GM19468 (cell line): ENCODE measurements around the gene RAPGEF2.
"Not testable (repeated sequence)": the region's sequence is repeated elsewhere in the genome, so short reads cannot be mapped to it uniquely, and the experiment has no call there.

Source experiments
- ATAC-seq: cut with Tn5 transposase; IDR thresholded peaks from one replicate; pipeline ENCODE4 v1.9.1; 2021; ENCODE audit warnings: mild to moderate bottlenecking, moderate library complexity, moderate number of reproducible peaks; ENCODE audit not compliant: unreplicated experiment; ENCODE audit errors: extremely low read depth

Gene RAPGEF2

DNA sequence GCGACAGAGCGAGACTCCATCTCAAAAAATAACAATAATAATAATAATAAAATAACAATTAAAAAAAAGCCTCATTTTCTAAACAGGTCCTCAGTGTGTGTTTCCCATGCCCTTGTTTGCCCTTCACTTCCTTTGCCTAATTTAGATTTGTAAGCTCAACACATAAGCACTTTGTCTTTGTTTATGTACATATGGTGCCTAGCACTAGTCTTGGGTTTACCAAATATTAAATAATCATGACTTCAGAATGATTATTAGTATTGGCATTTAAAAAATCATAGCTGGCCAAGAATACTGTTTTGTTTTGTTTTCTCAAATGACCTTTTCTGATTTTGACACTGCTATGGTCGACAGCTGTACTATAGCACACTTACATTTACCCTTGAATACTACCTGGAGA is 6.4 kb upstream of the RAPGEF2 start:
- no peak for ATAC-seq

GRCh38 chr4:159097144-159097543 is 5.7 kb upstream of the RAPGEF2 start:
- ATAC-seq: no peak

DNA sequence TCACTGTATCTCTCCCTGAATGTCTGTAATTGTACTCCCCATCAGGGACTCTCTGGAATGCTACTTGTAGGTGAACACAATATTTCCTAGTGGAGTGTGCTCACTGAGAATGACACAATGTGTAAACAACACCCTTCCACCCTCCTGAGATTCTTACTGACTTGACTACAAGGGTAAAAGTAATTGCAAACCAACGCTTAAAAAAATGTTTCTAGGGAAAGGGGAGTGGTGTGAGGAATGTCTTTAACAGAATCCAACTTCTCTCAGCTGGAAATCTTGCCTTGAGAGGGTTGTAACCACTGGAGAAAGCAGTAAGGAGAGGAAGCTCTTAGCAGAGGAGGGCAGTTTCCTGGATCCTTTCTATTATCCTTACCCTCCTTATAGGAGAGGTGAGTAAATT is 5.1 kb upstream of the RAPGEF2 start:
- no peak for ATAC-seq

DNA sequence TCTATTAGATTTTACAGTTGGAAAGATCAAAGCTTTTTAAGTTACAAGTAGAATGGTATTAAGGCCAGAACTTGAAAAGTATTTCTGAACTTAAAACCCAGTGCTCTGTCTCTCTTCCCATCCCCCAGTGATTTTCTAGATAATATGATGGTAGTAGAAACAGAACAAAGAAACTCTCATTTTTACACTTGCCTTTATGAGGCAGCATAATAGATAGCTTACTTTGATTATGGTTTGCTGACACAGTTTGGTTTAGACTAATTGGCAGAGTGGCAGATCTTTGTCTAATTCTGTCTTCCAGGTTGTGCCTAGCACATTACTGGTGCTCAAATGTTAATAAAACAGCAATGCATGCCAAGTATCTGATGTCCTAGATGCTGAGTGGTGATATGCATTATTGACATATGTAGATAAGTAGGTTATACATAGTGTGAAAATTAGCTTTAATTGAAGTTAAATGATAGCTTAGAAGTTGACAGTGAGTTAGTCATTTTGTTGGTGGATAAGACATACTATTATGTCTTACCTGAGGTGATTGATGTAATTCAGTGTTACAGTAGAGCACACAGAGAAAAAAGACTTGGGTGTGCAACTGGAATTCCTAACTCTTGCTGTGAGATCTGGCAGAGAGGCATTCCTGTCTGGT is 4.3 kb upstream of the RAPGEF2 start:
- no peak for ATAC-seq

- ATAC-seq: no peak
Measured at GRCh38 chr4:159101988-159102621, 774 bp upstream of the RAPGEF2 start.

DNA sequence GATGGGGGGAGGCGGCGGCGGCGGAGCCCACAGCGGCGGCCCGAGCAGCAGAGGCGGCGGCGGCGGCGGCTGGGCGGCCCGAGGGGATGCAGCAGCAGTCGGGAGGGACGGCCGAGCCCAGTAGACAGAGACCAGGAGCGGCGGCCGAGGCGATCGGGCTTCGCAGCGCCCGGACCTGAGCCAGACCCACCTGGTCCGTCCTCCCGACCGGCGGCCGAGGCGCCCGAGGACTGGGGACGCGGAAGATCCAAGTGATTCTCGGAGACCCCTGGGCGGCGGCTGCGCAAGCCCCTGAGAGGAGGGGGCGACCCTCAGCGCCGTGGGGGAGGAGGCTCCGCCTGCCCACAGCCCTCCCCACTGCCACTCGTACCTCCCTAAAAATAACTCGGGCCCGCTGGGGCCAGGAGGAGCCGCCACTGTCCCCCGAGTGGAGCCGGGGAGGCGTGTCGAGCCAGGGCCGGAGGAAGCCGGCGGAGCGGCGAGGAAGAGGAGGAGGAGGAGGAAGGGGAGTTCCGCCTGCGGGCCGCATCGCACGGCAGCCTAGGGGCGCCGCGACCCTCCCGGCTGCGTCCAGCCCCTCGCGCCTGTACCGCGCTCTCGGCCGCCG is 608 bp downstream of the RAPGEF2 start:
- peak; percentile 4 for ATAC-seq

DNA sequence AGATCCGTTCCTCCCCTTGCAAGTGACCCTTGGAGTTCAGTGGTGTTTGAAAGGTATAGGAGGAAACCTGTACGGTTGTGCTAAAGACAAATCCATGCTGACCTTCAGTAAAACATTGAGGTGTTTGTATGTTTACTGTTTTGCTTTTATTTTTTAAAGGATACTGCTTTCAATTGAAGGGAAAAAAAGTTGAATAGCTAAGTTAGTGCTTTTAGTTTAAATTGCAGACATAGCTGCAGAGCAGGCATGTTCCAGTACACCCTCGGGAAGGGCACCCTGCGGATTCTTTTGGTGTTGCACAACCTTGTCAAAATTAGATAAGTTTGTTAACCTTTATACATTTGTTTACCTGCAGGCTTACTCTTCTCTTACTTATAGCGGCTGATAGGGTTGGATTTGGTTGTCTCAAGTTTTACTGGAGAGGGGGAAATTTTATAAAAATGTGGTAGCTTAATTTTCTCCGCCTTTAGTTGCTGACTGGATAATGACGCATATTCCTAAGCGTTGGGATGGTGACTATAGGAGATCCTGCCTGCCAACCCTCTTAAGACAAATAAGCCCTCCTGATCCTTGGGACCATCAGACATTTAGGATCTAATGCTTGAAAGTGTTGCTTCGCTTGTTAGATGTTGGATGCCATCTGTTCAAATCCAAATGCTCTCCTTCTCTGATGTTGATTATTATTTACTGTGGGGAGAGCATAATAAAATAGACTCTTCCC is 2.0 kb downstream of the RAPGEF2 start:
- no peak for ATAC-seq

DNA sequence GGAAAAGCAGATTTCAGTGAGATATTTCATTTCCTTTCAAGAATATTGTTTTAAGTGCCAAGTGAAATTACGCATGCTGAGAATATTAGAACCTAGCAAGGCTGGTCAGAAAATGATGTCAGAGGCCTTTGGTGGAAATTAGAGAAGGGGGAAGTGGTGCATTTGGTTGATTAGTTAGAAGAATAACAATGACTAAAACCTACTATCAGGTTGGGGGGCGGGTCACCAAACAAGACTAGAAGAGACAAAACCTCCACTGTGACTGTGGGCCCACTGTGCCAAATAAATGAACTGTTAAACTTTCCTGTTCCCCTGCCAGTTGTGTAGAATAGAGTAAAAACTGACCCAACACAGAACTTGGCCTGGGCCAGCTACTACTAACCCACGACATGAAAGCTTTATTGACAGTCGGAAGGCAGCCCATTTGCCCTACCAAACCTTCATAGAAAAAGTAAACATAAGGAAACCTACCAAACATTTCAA is 2.9 kb downstream of the RAPGEF2 start:
- peak; percentile 7 for ATAC-seq

DNA sequence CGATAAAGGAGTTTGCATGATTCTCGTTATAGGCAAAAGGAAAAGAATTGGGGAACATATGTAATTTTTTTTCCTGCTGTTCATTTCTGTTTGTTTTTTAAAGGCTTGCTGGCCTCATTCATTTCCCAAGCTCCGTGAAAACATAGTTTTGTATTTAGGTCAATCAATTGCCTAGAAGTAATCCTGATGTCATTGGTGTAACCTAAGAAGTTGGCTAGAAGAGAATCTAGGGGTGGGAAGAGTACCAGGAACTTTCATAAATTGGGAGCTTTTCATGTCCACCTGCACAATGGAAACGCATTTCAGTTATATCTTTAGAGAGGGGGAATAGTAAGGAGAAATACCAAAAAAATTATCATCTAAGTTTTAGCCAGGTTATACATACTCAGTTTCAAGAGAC is 3.8 kb downstream of the RAPGEF2 start:
- no peak for ATAC-seq

- no peak for ATAC-seq
Measured at GRCh38 chr4:159107203-159107925, 4.5 kb downstream of the RAPGEF2 start.

GRCh38 chr4:159108124-159108523 is 5.2 kb downstream of the RAPGEF2 start:
- ATAC-seq: no peak

DNA sequence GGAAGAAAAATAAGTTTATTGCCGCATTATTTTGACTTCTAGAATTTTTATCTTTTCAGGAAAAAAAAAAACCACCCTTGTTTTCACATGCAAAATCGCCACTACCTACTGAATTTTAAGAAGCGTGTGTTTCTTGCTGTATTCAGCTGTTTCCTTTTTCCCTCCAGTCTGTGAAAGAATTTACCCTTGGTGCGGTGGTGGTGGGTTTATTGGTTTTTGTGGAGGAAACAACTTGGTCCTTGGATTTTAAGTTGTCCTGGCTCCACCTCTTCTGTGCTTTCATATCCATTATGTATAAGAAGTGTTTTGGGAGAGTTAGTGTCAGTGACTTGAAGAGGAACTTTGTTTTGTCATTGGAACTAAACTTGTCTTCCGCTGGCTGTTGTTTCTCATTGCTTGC is 8.1 kb downstream of the RAPGEF2 start:
- ATAC-seq: no peak

GRCh38 chr4:159111416-159111815 is 8.5 kb downstream of the RAPGEF2 start:
- no peak for ATAC-seq

GRCh38 chr4:159113366-159113765 is 10.5 kb downstream of the RAPGEF2 start:
- ATAC-seq: not testable (repeated sequence)

DNA sequence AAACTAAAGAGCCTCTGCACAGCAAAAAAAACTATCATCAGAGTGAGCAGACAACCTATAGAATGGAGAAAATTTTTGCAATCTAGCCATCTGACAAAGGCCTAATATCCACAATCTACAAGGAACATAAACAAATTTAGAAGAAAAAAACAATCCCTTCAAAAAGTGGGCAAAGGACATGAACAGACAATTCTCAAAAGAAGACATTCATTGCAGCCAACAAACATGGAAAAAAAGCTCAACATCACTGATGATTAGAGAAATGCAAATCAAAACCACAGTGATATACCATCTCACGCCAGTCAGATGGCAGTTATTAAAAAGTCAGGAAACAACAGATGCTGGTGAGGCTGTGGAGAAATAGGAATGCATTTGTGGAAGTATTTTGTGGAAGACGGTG is 13.2 kb downstream of the RAPGEF2 start:
- ATAC-seq: not testable (repeated sequence)

GRCh38 chr4:159116693-159117092 is 13.8 kb downstream of the RAPGEF2 start:
- ATAC-seq: not testable (repeated sequence)

DNA sequence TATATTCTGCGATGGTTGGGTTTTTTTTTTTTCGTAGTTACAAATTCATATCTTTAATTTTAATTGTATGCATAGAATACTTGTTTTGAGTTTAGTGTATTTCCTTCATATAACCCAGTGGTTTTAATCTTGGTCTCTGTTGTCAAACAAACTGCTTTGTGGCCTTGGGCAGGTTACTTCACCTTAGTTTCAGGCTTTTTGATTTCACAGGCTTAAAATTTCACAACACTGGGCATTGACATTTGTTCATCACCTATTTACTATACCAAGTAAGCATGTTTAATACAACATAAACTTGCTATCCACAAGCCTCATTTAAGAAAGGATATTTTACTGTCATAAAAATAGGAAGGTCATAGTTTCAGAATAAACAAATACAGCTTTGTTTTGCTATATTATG is 14.7 kb downstream of the RAPGEF2 start:
- ATAC-seq: no peak

GRCh38 chr4:159117968-159118367 is 15.1 kb downstream of the RAPGEF2 start:
- no peak for ATAC-seq

GRCh38 chr4:159121371-159121770 is 18.5 kb downstream of the RAPGEF2 start:
- no peak for ATAC-seq

DNA sequence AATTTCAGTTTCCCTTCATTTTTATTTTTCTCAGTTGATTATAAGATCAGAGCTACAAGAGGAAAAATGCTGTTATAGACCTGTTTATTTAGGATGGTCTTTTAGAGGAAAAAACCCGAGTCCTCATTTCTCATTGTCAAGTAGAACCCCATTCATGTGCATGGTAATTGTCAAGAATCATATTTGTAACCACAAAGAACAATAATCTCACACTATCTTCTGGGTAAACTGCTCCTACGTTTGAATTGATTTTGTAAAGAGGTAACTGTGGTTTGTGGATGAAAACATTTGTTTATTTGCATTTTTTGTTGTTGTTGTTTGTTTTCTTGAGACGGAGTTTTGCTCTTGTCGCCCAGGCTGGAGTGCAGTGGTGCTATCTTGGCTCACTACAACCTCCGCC is 23.8 kb downstream of the RAPGEF2 start:
- no peak for ATAC-seq
